ENCODE measurements around the gene ABHD17A. TPM values are rescaled to one million over a fixed set of nuclear protein-coding genes. Genes with fewer than 3 reads are reported as not detected.

Gene ABHD17A
- total RNA-seq, 1 experiment from 2014 or later = 47.5 TPM

GRCh38 chr19:1925544-1925943 is 40.2 kb upstream of the ABHD17A start:
- Histone ChIP-seq H3K9ac (ENCODE audit: extremely low read depth, insufficient read length, low read length) (no peak overlapping the region), H4K91ac (ENCODE audit: insufficient read length, low read depth, low read length) (no peak overlapping the region), H2BK12ac (ENCODE audit: insufficient read length, low read depth, low read length) (no peak overlapping the region), H2BK5ac (ENCODE audit: insufficient read length, low read length) (no peak overlapping the region), H4K8ac (replicated peaks; ENCODE audit: insufficient read length, low read depth, low read length) (no peak overlapping the region), H3K4me1 (ENCODE audit: insufficient read depth, low read length) (no peaks in the 10 kb centered on the region; the same call in 1 of the 2 replicates), H3K9me3 (ENCODE audit: control insufficient read depth, low read depth, low read length) (no peaks in the 10 kb centered on the region), H4K20me1 (ENCODE audit: control insufficient read depth, insufficient read depth, insufficient read length) (no peaks in the 10 kb centered on the region), H3K27ac (ENCODE audit: insufficient read length, low read depth, low read length) (no peak overlapping the region), H2AK5ac (ENCODE audit: insufficient read length, low read length) (no peak overlapping the region), H3K4me2 (ENCODE audit: insufficient read depth, insufficient read length, low read length) (no peak overlapping the region), H3K27me3 (ENCODE audit: insufficient read depth, low read length) (no peaks in the 10 kb centered on the region), H3T11ph (ENCODE audit: low read length) (no peak overlapping the region), H3K23ac (ENCODE audit: insufficient read length, low read depth, low read length) (no peak overlapping the region), H3K14ac (ENCODE audit: insufficient read depth, low read length) (no peak overlapping the region), H3K4ac (ENCODE audit: low read depth, low read length) (no peak overlapping the region), H3K18ac (ENCODE audit: insufficient read length, low read depth, low read length) (no peak overlapping the region), H2BK15ac (ENCODE audit: low read depth, low read length) (no peak overlapping the region), H2AFZ (ENCODE audit: low read length) (no peak overlapping the region), H3K56ac (ENCODE audit: insufficient read length, low read depth, low read length) (no peak overlapping the region), H3K79me1 (ENCODE audit: insufficient read depth, low read depth, low read length, poor library complexity, severe bottlenecking) (no peaks in the 10 kb centered on the region), H4K5ac (ENCODE audit: insufficient read length, low read depth, low read length) (no peak overlapping the region), H2BK20ac (ENCODE audit: low read depth, low read length, poor library complexity, severe bottlenecking) (no peak overlapping the region), H2BK120ac (ENCODE audit: low read depth, low read length, poor library complexity, severe bottlenecking) (no peak overlapping the region), H3K23me2 (ENCODE audit: insufficient read length, low read depth, low read length, poor library complexity, severe bottlenecking) (peaks cover 6% of the 10 kb centered on the region), H3K79me2 (ENCODE audit: insufficient read depth, low read length) (no peaks in the 10 kb centered on the region)
- no CpG with 5 or more reads among the region's 16 CpGs for WGBS (ENCODE audit: extremely low coverage, insufficient read length, low lambda C conversion rate)
- TF ChIP-seq, protein P1, sequence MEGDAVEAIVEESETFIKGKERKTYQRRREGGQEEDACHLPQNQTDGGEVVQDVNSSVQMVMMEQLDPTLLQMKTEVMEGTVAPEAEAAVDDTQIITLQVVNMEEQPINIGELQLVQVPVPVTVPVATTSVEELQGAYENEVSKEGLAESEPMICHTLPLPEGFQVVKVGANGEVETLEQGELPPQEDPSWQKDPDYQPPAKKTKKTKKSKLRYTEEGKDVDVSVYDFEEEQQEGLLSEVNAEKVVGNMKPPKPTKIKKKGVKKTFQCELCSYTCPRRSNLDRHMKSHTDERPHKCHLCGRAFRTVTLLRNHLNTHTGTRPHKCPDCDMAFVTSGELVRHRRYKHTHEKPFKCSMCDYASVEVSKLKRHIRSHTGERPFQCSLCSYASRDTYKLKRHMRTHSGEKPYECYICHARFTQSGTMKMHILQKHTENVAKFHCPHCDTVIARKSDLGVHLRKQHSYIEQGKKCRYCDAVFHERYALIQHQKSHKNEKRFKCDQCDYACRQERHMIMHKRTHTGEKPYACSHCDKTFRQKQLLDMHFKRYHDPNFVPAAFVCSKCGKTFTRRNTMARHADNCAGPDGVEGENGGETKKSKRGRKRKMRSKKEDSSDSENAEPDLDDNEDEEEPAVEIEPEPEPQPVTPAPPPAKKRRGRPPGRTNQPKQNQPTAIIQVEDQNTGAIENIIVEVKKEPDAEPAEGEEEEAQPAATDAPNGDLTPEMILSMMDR (conservative IDR thresholded peaks at IDR 0.05) = no peak
- H3K4me3 Mint-ChIP-seq = no peak overlapping the region
- peaks cover 7 to 45% (median 33%) of the 10 kb centered on the region in 3 experiments; a peak in 6 of 7 replicates for H3K36me3 Mint-ChIP-seq (ENCODE audit: insufficient read depth in 1 of 3, low read depth in 3 of 3)
- peaks cover 1 to 6% of the 10 kb centered on the region in 2 experiments; a peak in 1 of 4 replicates for H3K4me1 Mint-ChIP-seq
- H3K27me3 Mint-ChIP-seq (ENCODE audit: low read depth) = peaks cover 12% of the 10 kb centered on the region
- DNase-seq = no peak
- H3K27ac Mint-ChIP-seq = peak overlapping the region in 1 of 3 experiments; percentile 79; a peak in 2 of 7 replicates
- H3K9me3 Mint-ChIP-seq = peaks cover 0 to 3% of the 10 kb centered on the region in 2 experiments; a peak in 2 of 5 replicates
